ENCODE measurements around the gene COL13A1. TPM values are rescaled to one million over a fixed set of nuclear protein-coding genes. Genes with fewer than 3 reads are reported as not detected.

COL13A1 gene
- total RNA-seq, 3 donors from 2014 or later (not counting 1 experiment from before 2014, with no cell fraction given): 5.2 to 22.0 (median 10.3) TPM

GRCh38 chr10:69847458-69847857, 45.8 kb downstream of the COL13A1 start:
- 80% methylated on average over 5 of the region's 5 CpGs for WGBS (ENCODE audit: insufficient coverage)
- peaks cover 0 to 5% of the 10 kb centered on the region in 2 donors for H3K27me3 Mint-ChIP-seq (ENCODE audit: low read depth in 2 of 2)

GRCh38 chr10:69847883-69848282, 46.2 kb downstream of the COL13A1 start:
- H3K36me3 Mint-ChIP-seq: no peaks in the 10 kb centered on the region
- Histone ChIP-seq H3K36me3 (ENCODE audit: control insufficient read depth, insufficient read depth, low read length) (no peaks in the 10 kb centered on the region), H3K4me1 (ENCODE audit: control insufficient read depth, insufficient read depth, low read length) (peaks cover 3% of the 10 kb centered on the region), H3K4me3 (ENCODE audit: low read length) (no peak overlapping the region), H3K27me3 (ENCODE audit: control insufficient read depth, insufficient read depth, low read length) (peaks cover 3% of the 10 kb centered on the region), H3K27ac (ENCODE audit: low read length) (no peak overlapping the region), H3K9me3 (ENCODE audit: control insufficient read depth, insufficient read depth, low read length) (no peaks in the 10 kb centered on the region)
- DNase-seq (no peak), ATAC-seq (no peak)
- peaks cover 8 to 36% of the 10 kb centered on the region in 2 donors for H3K4me1 Mint-ChIP-seq
- no peak overlapping the region for H3K4me3 Mint-ChIP-seq
- TF ChIP-seq CTCF (IDR thresholded peaks at IDR 0.05): no peak
- H3K27me3 Mint-ChIP-seq (ENCODE audit: low read depth in 2 of 2): peaks cover 0 to 5% of the 10 kb centered on the region in 2 donors
- intact Hi-C loops (cut with micrococcal nuclease): no loop called here
- H3K27ac Mint-ChIP-seq: no peak overlapping the region
- WGBS (ENCODE audit: insufficient coverage): 75% methylated on average over 5 of the region's 5 CpGs
- H3K9me3 Mint-ChIP-seq: no peaks in the 10 kb centered on the region

More at GRCh38 chr10:69847458-69847857, 45.8 kb downstream of the COL13A1 start:
- Histone ChIP-seq H3K36me3 (ENCODE audit: control insufficient read depth, insufficient read depth, low read length) (no peaks in the 10 kb centered on the region), H3K4me3 (ENCODE audit: low read length) (no peak overlapping the region), H3K27ac (ENCODE audit: low read length) (no peak overlapping the region), H3K27me3 (ENCODE audit: control insufficient read depth, insufficient read depth, low read length) (peaks cover 3% of the 10 kb centered on the region), H3K9me3 (ENCODE audit: control insufficient read depth, insufficient read depth, low read length) (no peaks in the 10 kb centered on the region), H3K4me1 (ENCODE audit: control insufficient read depth, insufficient read depth, low read length) (peaks cover 7% of the 10 kb centered on the region)
- DNase-seq (no peak), ATAC-seq (no peak)
- intact Hi-C loops (cut with micrococcal nuclease): no loop called here
- no peaks in the 10 kb centered on the region for H3K36me3 Mint-ChIP-seq
- no peaks in the 10 kb centered on the region for H3K9me3 Mint-ChIP-seq
- H3K4me3 Mint-ChIP-seq: no peak overlapping the region
- H3K4me1 Mint-ChIP-seq: peaks cover 12 to 40% of the 10 kb centered on the region in 2 donors
- TF ChIP-seq CTCF (IDR thresholded peaks at IDR 0.05): no peak
- no peak overlapping the region for H3K27ac Mint-ChIP-seq

GRCh38 chr10:69848454-69848853, 46.7 kb downstream of the COL13A1 start:
- Mint-ChIP-seq H3K27me3 (ENCODE audit: low read depth in 2 of 2) (peaks cover 0 to 5% of the 10 kb centered on the region in 2 donors), H3K9me3 (no peaks in the 10 kb centered on the region), H3K27ac (no peak overlapping the region), H3K36me3 (no peaks in the 10 kb centered on the region), H3K4me3 (no peak overlapping the region), H3K4me1 (peaks cover 6 to 32% of the 10 kb centered on the region in 2 donors)
- 94% methylated on average over 7 of the region's 7 CpGs for WGBS (ENCODE audit: insufficient coverage)
- DNase-seq: no peak
- no peak overlapping the region for H3K27ac ChIP-seq (ENCODE audit: low read length)
- no peak for TF ChIP-seq CTCF (IDR thresholded peaks at IDR 0.05)
- no peak overlapping the region for H3K4me3 ChIP-seq (ENCODE audit: low read length)
- H3K27me3 ChIP-seq (ENCODE audit: control insufficient read depth, insufficient read depth, low read length): peaks cover 3% of the 10 kb centered on the region
- intact Hi-C loops (cut with micrococcal nuclease): no loop called here
- ATAC-seq: no peak
- H3K9me3 ChIP-seq (ENCODE audit: control insufficient read depth, insufficient read depth, low read length): no peaks in the 10 kb centered on the region
- H3K4me1 ChIP-seq (ENCODE audit: control insufficient read depth, insufficient read depth, low read length): no peaks in the 10 kb centered on the region
- H3K36me3 ChIP-seq (ENCODE audit: control insufficient read depth, insufficient read depth, low read length): no peaks in the 10 kb centered on the region

- 83% methylated on average over 7 of the region's 7 CpGs for WGBS (ENCODE audit: insufficient coverage)
- intact Hi-C loops (cut with micrococcal nuclease): no loop called here
These were observed 48.1 kb downstream of the COL13A1 start for GRCh38 chr10:69849825-69850224.

More at GRCh38 chr10:69849825-69850224, 48.1 kb downstream of the COL13A1 start:
- Histone ChIP-seq H3K9me3 (ENCODE audit: control insufficient read depth, insufficient read depth, low read length) (no peaks in the 10 kb centered on the region), H3K27ac (ENCODE audit: low read length) (no peak overlapping the region), H3K4me1 (ENCODE audit: control insufficient read depth, insufficient read depth, low read length) (no peaks in the 10 kb centered on the region), H3K27me3 (ENCODE audit: control insufficient read depth, insufficient read depth, low read length) (peaks cover 3% of the 10 kb centered on the region), H3K4me3 (ENCODE audit: low read length) (no peak overlapping the region), H3K36me3 (ENCODE audit: control insufficient read depth, insufficient read depth, low read length) (no peaks in the 10 kb centered on the region)
- Mint-ChIP-seq H3K27me3 (ENCODE audit: low read depth in 2 of 2) (peaks cover 0 to 5% of the 10 kb centered on the region in 2 donors), H3K4me1 (peaks cover 0 to 28% of the 10 kb centered on the region in 2 donors), H3K27ac (no peak overlapping the region), H3K36me3 (no peaks in the 10 kb centered on the region), H3K4me3 (no peak overlapping the region), H3K9me3 (no peaks in the 10 kb centered on the region)
- no peak for TF ChIP-seq CTCF (IDR thresholded peaks at IDR 0.05)
- DNase-seq (no peak), ATAC-seq (no peak)

All from natural killer cell (primary cell).